VCaP (cell line): ENCODE data around the gene PDE9A.
"Not testable (repeated sequence)": the region's sequence is repeated elsewhere in the genome, so short reads cannot be mapped to it uniquely, and the experiment has no call there.

ENCODE experiments used
- H3K27ac ChIP-seq: fragments of 450-650 bp; 2 replicates; pipeline ENCODE4 v1.5.1; 2017
- CTCF ChIP-seq: fragments of 450-650 bp; conservative IDR thresholded peaks from 2 replicates; pipeline ENCODE4 v1.5.1; 2017; ENCODE audit warnings: mild to moderate bottlenecking, moderate library complexity

Gene PDE9A

DNA sequence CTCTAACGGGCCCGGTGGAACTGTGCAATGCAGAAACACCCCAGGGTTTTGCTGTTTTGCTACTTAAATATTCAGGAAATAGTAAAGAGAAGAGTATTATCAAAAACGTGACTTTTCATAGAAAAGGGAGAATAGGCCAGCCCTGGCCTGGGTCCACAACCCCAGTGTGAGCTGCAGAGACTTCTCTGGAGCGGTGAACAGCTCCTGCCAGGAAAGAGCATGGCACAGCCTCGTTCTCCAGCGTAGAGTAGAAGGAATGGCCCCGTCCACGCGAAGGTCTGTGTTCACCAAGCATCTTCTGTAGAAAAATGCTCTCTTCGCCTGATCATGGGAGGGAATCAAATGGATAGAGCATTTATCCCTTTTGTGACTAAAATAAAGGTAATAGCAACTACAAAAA is 51.4 kb downstream of the PDE9A start:
- TF ChIP-seq CTCF = no peak
- no peak overlapping the region for H3K27ac ChIP-seq

DNA sequence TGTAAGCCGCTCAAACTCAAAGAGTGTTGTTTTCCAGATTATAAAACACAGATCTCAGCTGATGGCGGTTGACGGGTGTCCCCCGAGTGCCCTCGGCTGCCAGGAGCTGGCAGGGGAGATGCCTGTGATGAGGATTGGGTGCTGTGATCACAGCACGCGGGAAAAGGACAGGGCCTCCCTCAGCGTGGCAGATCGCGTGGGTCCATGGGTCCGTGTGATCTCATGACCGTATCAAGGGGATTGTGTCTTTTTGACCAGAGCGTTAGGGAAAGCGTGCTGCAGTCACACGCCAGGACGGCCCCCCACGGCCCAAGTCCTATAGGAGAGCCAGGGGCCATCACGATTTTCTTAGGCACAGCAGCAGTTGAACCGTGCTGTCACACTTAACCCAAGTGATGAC is 51.9 kb downstream of the PDE9A start:
- no peak for TF ChIP-seq CTCF
- H3K27ac ChIP-seq = no peak overlapping the region

- no peak overlapping the region for H3K27ac ChIP-seq
- peak; percentile 29; the same call in 1 of the 2 replicates for TF ChIP-seq CTCF
Observed at GRCh38 chr21:42705746-42706374, 52.4 kb downstream of the PDE9A start.

- TF ChIP-seq CTCF = no peak
- no peak overlapping the region for H3K27ac ChIP-seq
Observed at GRCh38 chr21:42706765-42707164, 53.3 kb downstream of the PDE9A start.

DNA sequence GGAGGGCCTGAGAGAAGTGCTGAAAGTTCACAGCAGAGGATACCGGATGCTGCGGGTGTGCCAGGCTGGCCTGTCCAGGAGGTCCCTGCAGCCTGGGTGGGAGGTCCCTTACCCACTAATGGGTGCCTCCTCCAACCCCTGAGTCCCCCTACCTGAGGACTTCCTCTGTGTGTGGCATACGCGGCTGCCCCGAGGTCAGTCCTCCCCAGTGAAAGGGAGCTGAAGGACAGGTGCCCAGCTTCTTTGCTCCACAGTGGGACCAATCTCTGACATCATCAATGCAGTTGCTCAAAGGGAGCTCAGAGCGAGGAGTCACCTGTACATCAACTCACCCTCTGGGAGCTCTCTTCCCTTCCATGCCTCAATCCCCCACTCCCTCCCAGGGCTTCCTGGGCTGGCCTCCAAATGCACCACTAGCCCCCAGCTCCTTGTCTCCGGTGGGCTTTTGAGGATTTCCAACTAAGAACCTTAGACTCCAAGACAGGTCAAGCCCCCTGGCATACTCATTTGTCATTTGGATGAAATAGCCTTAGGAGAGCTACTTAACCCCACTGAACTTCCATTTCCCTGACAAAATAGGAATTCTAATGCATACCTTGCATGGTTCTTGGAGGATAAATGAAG is 53.9 kb downstream of the PDE9A start:
- no peak overlapping the region for H3K27ac ChIP-seq
- TF ChIP-seq CTCF = no peak

- no peak for TF ChIP-seq CTCF
Observed at GRCh38 chr21:42708107-42708506, 54.7 kb downstream of the PDE9A start.

DNA sequence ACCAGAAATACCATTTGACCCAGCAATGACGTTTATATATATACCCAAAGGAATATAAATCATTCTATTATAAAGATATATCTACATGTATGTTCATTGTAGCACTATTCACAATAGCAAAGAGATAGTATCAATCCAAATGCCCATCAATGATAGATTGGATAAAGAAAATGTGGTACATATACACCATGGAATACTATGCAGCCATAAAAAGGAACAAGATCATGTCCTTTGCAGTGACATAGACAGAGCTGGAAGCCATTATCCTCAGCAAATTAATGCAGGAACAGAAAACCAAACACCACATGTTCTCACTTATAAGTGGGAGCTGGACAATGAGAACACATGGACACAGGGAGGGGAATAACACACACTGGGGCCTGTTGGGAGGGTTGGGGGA is 55.5 kb downstream of the PDE9A start:
- H3K27ac ChIP-seq = not testable (repeated sequence)

More at GRCh38 chr21:42708107-42708506, 54.7 kb downstream of the PDE9A start:
- no peak overlapping the region for H3K27ac ChIP-seq

DNA sequence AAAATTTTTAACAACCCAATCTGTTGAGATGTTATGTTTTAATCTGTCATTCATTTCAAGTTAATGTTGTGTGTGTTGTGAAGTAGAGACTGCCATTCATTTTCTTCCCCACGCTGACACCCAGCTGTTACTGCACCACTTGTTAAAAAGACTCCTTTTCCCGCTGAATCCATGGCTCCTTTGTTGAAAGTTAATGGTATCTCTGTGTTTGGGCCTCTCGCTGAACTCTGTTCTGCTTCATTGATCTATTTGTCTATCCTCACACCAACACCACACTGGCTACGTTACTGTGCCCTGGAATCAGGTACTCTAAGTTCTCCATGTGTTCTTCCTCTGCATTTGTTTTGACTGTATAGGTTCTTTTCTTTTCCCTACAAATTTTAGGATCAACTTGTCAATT is 58.2 kb downstream of the PDE9A start:
- H3K27ac ChIP-seq = peak overlapping the region; percentile 0
- TF ChIP-seq CTCF = no peak

GRCh38 chr21:42715427-42715826 is 62.0 kb downstream of the PDE9A start:
- H3K27ac ChIP-seq = peak overlapping the region; percentile 88
